HG03342 (cell line): ENCODE measurements around the gene PALM.
A peak's percentile ranks its signal among the peaks of the same experiment; 100 is the strongest.

ENCODE experiments used
- ATAC-seq: cut with Tn5 transposase; IDR thresholded peaks from one replicate; pipeline ENCODE4 v1.9.1; 2021; ENCODE audit warnings: mild to moderate bottlenecking, moderate library complexity; ENCODE audit not compliant: unreplicated experiment

The PALM gene

GRCh38 chr19:778910-779653 is 70.3 kb downstream of the PALM start:
- ATAC-seq: no peak

DNA sequence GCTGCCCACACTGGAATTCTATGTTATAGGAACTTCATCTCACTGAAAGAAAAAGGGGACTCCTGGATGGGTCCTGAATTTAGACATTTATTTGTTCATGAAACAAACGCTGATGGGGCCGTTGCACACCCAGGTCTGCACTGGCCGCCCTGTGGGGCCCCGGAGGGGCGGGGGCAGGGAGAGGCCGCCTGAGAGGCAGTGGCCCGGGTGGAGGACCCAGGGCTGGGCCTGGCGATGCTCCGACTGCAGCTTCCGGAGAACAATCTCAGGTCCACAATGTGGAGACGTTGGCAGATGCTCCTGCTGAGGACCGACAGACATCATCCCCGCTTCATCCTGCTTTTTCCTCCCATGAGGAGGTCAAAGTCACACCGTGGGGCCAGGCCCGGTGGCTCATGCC is 72.2 kb downstream of the PALM start:
- no peak for ATAC-seq

- ATAC-seq: no peak
Observed at GRCh38 chr19:781800-782184, 73.1 kb downstream of the PALM start.

DNA sequence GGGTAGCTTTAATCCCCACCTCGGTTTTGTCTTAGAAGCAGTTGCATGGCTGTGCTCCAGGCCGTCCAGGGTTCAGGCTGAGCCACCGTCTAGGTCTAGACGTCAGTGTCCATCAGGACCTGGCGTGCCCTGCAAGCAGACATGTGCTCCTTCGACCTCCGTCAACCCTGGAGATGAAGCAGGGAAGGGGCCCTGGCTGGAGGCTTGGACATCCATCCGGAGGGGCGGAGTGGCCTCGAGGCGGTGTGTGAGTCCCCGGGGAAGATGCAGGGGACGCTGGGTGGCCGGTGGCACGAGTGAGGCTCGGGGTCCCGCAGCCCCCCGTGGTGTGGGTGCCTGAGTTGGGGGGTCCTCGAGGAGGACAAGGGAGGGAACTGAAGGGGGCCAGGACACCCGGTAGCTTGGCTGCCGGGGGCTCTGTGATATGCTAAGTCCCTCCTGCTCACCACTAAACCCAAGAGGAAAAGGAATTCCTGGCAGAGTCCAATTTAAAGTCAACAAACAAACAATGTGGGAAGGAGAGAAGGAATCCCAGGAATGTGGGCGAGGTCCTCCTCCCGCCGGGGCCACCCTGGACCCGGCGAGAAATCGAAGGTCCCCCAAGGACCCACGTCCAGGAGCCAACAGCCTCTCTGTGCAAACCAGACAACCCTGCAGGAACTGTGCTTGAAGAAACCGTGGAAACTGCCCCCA is 73.6 kb downstream of the PALM start:
- ATAC-seq: no peak

GRCh38 chr19:782878-783668 is 74.3 kb downstream of the PALM start:
- no peak for ATAC-seq

DNA sequence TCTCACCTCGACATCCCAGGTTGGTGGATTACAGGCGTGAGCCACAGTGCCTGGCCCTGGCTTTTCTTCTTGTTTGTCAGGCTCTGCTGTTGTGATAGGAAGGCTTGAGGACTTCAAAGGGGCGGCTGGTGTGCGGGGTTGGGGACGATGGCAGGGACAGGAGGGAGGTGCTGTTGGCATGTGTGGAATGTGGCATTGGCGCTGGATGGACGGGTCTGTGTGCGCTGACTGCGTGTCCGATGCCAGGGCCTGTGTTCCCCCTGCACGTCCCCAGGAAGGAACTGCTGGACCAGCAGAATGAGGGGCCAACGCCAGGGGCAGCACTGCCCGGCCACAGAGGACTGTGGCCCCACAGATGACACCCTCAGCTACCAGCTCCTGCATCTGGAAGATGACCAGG is 75.8 kb downstream of the PALM start:
- no peak for ATAC-seq

DNA sequence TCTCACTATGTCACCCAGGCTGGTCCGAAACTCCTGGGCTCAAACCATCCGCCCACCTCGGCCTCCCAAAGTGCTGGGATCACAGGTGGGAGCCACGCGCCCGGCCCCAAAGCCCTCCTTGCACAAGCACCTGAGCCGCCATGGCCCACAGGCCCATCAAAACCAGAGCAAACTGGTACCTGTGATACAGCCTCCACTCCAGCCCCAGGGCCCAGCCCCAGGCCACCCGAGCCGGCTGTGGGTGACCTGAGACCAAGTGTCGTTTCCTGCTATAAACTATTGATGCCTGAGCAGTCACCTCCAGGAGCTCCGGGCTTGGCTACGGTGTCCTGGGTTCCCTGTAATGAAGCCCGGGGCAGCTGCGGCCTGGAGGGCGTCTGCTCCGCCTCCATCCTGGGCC is 78.8 kb downstream of the PALM start:
- ATAC-seq: no peak

DNA sequence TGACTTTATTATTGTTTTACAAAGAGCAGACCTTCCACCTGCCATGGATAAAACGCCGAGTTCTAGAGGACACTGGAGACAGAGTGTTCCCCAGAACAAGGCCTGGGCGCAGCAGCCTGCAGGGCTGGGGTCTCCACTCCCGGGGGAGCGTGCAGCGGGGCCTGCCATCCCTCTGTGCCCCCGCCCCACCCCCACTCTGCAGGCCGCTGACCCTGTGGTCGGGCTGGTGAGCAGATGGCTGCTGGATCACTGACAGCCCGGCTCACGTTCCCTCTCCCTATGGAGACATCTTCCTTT is 79.9 kb downstream of the PALM start:
- ATAC-seq: no peak

- no peak for ATAC-seq
Observed at GRCh38 chr19:788983-789700, 80.4 kb downstream of the PALM start.

DNA sequence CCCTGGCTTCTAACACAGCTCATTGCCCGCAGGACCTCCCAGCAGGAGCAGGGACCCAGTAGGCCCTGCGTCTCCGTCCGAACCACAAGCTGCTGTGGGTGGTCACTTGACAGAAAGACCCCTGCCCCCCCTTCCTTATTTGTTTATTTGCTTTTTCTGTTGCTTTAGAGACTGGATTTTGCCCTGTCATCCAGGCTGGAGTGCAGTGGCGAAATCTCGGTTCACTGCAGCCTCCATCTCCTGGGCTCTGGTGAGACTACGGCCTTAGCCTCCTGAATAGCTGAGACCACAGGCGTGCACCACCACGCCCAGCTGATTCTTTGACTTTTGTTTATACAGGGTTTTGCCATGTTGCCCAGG is 80.9 kb downstream of the PALM start:
- ATAC-seq: no peak

DNA sequence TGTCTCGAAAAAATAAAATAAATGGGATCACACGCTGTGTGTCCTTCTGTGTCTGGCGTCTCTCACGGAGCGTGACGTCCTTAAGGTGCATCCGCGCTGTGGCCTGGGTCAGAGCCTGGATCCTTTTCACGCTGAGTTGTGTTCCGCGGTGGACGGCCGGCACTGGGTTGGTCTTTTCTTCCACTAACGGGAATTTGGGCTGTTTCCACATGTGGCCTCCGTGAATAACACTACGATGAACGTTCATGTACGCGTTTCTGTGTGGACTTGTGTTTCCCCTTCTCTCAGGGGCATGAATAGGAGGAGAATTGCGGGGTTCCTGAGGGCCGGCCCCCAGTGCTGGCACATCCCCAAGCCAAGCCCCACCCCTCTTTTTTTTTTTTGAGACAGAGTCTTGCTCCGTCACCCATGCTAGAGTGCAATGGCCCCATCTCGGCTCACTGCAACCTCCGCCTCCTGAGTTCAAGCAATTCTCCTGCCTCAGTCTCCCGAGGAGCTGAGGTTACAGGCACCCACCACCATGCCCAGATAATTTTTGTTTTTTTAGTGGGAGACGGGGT is 82.4 kb downstream of the PALM start:
- ATAC-seq: no peak

DNA sequence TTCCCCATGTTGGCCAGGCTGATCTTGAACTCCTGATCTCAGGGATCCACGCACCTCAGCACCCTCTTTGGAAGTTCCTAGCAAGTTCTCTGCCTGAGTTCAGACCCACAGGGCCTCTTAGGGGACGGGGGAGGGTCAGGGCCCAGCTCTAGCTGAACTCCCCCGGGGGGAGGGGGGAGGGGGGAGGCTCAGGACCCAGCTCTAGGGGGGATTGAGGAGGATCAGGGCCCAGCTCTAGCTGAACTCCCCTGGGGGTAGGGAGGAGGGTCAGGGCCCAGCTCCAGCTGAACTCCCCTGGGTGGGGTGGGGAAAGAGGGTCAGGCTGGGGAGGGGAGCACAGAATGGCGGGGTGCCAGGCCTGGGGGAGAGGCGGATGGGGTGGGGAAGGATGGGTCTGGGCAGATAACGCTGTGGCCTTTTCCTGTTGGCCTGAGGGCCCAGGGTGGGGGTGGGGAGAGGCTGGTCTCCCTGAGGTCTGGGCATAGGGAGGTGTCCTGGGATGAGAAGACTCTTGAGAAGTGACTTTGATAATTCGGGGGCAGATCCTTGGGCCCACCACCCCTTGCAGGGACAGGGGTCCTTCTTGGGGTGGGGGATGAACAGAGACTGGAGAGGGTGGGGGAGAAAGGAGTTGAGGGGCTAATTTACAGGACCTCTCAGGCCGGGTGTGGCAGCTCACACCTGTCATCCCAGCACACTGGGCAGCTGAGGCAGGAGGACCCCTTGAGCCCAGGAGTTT is 83.0 kb downstream of the PALM start:
- ATAC-seq: no peak

GRCh38 chr19:792306-792885 is 83.7 kb downstream of the PALM start:
- ATAC-seq: no peak

DNA sequence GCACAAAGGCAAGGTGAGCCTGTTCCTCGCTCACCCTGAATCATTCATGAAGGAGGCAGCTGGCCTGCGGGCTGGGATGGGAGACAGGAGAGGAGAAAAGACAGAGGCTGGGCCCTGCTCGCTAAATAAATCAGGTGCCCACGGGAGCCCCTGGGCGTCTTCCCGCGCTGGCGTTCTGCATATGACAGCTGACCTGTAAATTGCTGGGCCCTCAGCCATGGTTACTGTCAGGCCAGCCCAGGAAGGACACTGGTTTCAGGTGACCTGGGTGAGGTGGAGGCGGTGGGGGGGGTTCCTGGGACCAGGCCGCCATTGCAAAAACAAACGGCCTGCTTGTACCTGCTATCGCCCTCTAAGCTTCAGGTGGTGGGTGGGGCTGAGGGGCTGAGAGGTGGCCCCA is 85.1 kb downstream of the PALM start:
- no peak for ATAC-seq

- ATAC-seq: no peak
Observed at GRCh38 chr19:795073-795611, 86.4 kb downstream of the PALM start.

- no peak for ATAC-seq
Observed at GRCh38 chr19:795691-796581, 87.2 kb downstream of the PALM start.

GRCh38 chr19:796692-797527 is 88.2 kb downstream of the PALM start, which contains the start of gene PTBP1:
TSS of gene PTBP1 (plus strand) at chr19:797452. CDS start at chr19:797498, 46 bp downstream.
- peak; percentile 77 for ATAC-seq
